Measurements from ENCODE around the gene GSX2. TPM values are rescaled to one million over a fixed set of nuclear protein-coding genes. Genes with fewer than 3 reads are reported as not detected.

Gene GSX2
- total and polyA plus RNA-seq, 2 of the 8 experiments (the other 6 are each of a cell fraction or from before 2014, with no cell fraction given): not detected

DNA sequence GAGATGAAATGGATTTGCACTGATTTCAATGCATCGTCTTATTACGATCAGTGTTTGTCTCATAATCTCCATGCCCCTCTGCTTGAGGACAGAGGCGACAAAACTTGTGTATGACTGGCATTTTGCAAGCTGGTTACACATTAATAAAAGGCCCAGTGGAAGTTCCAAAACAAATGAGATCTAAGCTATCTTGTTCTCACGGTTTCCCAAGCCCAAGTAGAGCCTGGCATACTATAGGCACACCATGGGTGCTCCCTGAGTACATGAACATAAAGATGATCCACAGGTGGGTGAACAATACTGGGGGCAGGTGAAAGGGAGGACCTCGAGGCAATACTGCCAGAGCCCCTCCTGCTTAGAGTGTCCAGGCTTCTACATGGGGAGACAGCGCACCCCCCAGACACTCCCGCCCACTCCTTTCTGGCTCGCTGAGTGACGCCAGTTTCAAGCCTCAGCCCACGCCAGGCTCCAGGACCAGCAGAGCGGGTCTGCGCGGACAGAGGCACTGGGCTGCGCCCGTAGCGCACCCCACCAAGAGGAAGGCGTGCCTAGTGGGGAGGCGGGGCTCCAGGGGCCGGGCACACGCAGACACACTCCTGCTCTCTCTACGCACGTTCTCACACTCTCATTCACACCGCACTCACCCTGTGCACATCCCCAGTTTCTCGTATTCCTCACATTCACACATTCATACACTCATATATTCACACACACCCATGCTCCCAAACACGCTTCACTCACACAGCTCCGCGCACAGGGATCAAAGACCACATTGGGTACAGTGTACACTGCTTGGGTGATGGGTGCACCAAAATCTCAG lies 8.9 kb upstream of the GSX2 start (continued):
- no peak for TF ChIP-seq BACH1 (IDR thresholded peaks at IDR 0.05; ENCODE audit: low read length)

All from H1 (cell line).